Upper lobe of left lung (tissue), 4 donors: ENCODE measurements around the gene G6PC1.

ENCODE experiments used
- CTCF ChIP-seq, 6 experiments: fragments of 450-650 bp in 4 of 6; fragments of 200-600 bp in 2 of 6; sonication (generic) in 2 of 6; IDR thresholded peaks; one replicate each; pipeline ENCODE4 v1.5.1; 2016 to 2019; ENCODE audit warnings: antibody characterized with exemption in 6 of 6
- EP300 ChIP-seq, 4 donors: sonication (generic); formaldehyde crosslinking; IDR thresholded peaks; one replicate each; pipeline ENCODE4 v1.5.1; 2017; ENCODE audit warnings: antibody characterized with exemption in 4 of 4, control low read depth in 2 of 4
- POLR2A ChIP-seq, 4 donors: fragments of 450-650 bp; IDR thresholded peaks; one replicate each; pipeline ENCODE4 v1.5.1; 2016 to 2017; ENCODE audit warnings: antibody characterized with exemption in 4 of 4, mild to moderate bottlenecking in 2 of 4
- POLR2AphosphoS5 ChIP-seq, 2 donors: sonication (generic); formaldehyde crosslinking; IDR thresholded peaks; one replicate each; pipeline ENCODE4 v1.5.1; 2017; ENCODE audit warnings: antibody characterized with exemption in 2 of 2

GRCh38 chr17:42918902-42919521 lies 18.4 kb downstream of the G6PC1 start:
- TF ChIP-seq CTCF (IDR thresholded peaks at IDR 0.05) (no peak), EP300 (IDR thresholded peaks at IDR 0.05) (no peak), POLR2A (IDR thresholded peaks at IDR 0.05) (no peak), POLR2AphosphoS5 (IDR thresholded peaks at IDR 0.05) (no peak)
